GM19025 (cell line): ENCODE data around the gene PPIG.
A peak's percentile ranks its signal among the peaks of the same experiment; 100 is the strongest.
"Not testable (repeated sequence)": the region's sequence is repeated elsewhere in the genome, so short reads cannot be mapped to it uniquely, and the experiment has no call there.

Experiments used
- ATAC-seq: cut with Tn5 transposase; IDR thresholded peaks from one replicate; pipeline ENCODE4 v1.9.1; 2021; ENCODE audit warnings: mild to moderate bottlenecking, low read depth, moderate library complexity; ENCODE audit not compliant: unreplicated experiment

The PPIG gene

GRCh38 chr2:169584005-169584877 lies at the start of gene PPIG:
Gene PPIG (plus strand): TSS chr2:169584351. CDS start chr2:169604042, 19,691 bp downstream.
- ATAC-seq: peak; percentile 81

- ATAC-seq: not testable (repeated sequence)
Measured at GRCh38 chr2:169539460-169539859, 44.7 kb upstream of the PPIG start.

GRCh38 chr2:169540146-169540545 lies 44.0 kb upstream of the PPIG start:
- no peak for ATAC-seq

DNA sequence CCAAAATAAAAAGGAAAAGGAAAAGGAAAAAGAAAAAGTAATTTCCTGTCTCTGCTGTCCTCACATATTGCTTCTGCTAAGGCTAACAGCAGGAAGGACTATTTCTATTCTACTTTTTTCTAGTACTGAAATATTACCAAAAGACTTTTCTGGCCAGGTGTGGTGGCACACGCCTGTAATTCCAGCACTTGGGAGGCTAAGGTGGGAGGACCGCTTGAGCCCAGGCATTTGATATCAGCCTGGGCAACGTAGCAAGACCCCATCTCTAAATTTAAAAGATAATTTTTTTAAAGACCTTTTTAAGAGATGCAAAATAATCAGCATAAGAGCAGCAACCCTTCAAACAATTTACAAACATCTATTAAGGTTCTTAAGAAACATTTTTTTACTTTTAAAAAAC lies 41.7 kb upstream of the PPIG start:
- ATAC-seq: no peak

- no peak for ATAC-seq
Measured at GRCh38 chr2:169546756-169547155, 37.4 kb upstream of the PPIG start.

DNA sequence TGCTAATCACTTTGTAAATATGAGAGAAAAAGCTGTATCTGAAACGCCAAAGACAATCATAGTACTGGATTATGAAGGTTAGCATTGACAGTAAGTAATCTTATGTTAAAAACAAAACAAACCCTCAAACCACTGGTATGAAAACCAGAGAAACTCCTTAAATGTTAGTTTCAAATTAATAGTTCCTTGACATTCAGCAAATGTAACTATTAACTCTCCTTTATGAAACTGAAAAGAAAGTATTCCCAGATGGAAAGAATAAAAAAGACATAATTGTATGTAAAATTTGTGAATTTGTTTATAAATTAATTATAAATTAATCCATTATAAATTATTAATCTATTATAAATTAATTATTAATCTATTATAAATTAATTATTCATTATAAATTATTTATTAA lies 22.8 kb upstream of the PPIG start:
- no peak for ATAC-seq

DNA sequence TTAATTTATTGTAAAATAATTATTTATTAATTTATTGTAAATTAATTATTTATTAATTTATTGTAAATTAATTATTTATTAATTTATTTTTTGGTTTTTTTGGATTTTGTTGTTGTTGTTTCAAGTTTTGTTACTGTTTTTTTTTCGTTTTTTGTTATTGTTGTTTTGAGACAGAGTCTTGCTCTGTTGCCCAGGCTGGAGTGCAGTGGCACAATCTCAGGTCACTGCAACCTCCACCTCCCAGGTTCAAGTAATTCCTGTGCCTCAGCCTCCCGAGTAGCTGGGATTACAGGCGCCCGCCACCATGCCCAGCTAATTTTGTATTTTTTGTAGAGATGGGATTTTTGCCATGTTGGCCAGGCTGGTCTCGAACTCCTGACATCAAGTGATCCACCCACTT lies 22.1 kb upstream of the PPIG start:
- ATAC-seq: not testable (repeated sequence)

DNA sequence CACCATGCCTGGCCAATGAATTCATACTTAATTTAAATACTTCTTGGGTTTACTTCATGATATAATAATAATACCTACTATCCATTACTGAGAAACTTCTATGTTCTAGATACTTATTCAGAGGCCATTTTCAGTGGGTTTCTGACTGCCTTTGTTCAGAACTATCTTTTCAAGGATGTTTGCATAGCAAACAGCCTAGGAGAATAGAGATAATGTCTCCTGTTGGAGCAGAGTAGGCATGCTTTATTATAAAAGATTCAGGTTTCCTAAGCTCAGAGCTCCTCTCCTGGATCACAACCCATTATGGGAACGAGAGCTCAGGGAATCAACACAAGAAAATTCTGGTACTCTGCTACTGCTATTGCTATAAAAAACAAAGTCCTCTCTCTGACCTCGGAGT lies 21.6 kb upstream of the PPIG start:
- no peak for ATAC-seq

DNA sequence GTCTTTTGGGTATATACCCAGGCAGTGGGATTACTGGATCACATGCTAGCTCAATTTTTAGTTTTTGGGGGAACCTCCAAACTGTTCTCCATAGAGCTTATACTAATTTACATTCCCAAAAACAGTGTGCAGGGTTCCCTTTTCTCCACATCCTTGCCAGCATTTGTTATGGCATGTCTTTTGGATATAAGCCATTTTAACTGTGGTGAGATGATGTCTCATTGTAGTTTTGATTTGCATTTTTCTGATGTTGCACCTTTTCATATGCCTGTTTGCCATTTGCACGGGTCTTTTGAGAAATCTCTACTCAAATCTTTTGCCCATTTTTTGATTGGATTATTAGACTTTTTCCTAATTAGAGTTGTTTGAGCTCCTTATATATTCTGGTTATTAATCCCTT lies 18.5 kb upstream of the PPIG start:
- ATAC-seq: no peak

DNA sequence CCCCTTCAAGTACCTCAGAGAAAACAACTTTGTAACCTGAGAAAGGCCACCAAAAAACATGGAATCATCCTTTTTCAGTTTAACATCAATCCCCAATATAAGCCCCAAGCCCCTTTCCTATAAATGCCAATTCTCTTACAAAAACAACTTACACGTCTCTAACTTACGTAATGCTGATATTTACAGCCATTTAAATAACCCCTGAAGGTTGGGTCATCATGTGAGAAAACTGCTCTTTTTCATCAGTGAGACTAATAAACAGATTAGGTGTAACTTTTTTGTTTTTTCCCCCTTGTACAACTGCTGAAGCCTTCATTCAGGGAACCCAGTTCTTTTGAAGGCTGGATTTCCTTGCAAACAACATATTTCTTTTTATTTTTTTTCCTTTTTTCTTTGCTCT lies 14.2 kb upstream of the PPIG start:
- no peak for ATAC-seq

- ATAC-seq: not testable (repeated sequence)
Measured at GRCh38 chr2:169570752-169571151, 13.4 kb upstream of the PPIG start.

DNA sequence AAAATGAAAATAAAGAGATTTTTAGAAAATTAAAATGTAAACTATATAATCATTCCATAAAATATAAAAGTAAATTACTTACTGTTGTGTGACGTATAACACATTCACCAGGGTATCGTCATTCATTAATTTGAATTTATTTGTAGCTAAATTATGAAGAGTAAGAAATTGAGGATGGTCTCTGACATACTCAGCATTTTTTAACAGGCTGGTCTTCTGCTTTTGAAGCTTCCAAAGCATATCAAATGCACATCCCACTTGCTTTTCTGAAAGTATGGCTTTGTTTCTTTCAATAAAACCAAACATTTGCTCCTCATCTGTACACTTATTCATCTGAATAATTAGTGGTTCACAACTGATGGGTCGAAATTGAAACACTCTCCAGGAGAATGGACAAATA lies 12.6 kb upstream of the PPIG start:
- no peak for ATAC-seq

DNA sequence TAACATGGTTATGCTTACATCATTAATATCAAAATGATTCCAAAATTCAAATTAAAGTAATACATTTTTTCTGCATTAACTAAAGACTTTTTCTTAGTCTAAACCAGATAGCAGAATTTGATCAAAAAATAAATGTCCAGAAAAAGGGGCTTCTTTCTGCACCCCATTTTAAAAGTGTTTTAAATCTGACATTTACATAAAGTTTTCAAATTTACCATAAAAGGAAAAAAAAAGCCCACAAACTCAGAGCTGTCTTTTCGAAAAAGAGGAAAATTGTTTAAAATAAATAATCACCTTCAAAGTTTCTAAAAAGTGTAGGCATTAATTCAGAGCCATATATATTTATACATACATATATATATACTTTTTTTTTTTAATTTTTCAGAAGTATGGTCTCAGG lies 12.0 kb upstream of the PPIG start:
- ATAC-seq: no peak

GRCh38 chr2:169572821-169573159 lies 11.4 kb upstream of the PPIG start:
- ATAC-seq: no peak

- ATAC-seq: peak; percentile 98
Measured at GRCh38 chr2:169573160-169573973, 10.8 kb upstream of the PPIG start, which contains the start of gene FASTKD1. Gene FASTKD1 (minus strand): TSS chr2:169573865. CDS start chr2:169572029, 1,836 bp downstream.

GRCh38 chr2:169573974-169574299 lies 10.2 kb upstream of the PPIG start:
- ATAC-seq: no peak

DNA sequence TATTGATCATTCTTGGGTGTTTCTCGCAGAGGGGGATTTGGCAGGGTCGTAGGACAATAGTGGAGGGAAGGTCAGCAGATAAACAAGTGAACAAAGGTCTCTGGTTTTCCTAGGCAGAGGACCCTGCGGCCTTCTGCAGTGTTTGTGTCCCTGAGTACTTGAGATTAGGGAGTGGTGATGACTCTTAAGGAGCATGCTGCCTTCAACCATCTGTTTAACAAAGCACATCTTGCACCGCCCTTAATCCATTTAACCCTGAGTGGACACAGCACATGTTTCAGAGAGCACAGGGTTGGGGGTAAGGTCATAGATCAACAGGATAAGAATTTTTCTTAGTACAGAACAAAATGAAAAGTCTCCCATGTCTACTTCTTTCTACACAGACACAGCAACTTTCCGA lies 9.6 kb upstream of the PPIG start:
- ATAC-seq: not testable (repeated sequence)

DNA sequence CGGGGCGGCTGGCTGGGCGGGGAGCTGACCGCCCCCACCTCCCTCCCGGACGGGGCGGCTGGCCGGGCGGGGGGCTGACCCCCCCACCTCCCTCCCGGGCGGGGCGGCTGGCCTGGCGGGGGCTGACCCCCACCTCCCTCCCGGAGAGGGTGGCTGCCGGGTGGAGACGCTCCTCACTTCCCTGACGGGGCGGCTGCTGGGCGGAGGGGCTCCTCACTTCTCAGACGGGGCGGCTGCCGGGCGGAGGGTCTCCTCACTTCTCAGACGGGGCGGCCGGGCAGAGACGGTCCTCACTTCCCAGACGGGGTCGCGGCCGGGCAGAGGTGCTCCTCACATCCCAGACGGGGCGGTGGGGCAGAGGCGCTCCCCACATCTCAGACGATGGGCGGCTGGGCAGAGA lies 8.9 kb upstream of the PPIG start:
- not testable (repeated sequence) for ATAC-seq

GRCh38 chr2:169579044-169579443 lies 5.1 kb upstream of the PPIG start:
- ATAC-seq: no peak

- ATAC-seq: not testable (repeated sequence)
Measured at GRCh38 chr2:169582552-169583266, 1.4 kb upstream of the PPIG start.

- no peak for ATAC-seq
Measured at GRCh38 chr2:169583518-169583917, 633 bp upstream of the PPIG start.
